HepG2 (cell line): ENCODE data around the gene LAMB2. TPM values are rescaled to one million over a fixed set of nuclear protein-coding genes. Genes with fewer than 3 reads are reported as not detected.

Experiments used
- ARNT ChIP-seq: fragments of 450-650 bp; IDR thresholded peaks from 2 replicates; pipeline ENCODE4 v1.6.1; 2017
- CEBPB ChIP-seq: IDR thresholded peaks from 2 replicates; pipeline ENCODE4 v1.6.1; 2011; ENCODE audit warnings: low read depth, low read length, improper control_type of control experiment, borderline replicate concordance
- CHD2 ChIP-seq: IDR thresholded peaks from 2 replicates; pipeline ENCODE4 v1.6.1; 2011; ENCODE audit warnings: low read depth, low read length, improper control_type of control experiment
- DNMT1 ChIP-seq: sonication (generic); formaldehyde crosslinking; IDR thresholded peaks from 2 replicates; pipeline ENCODE4 v1.5.1; 2020; ENCODE audit warnings: mild to moderate bottlenecking, missing genetic modification reagents
- ELF4 ChIP-seq: sonication (generic); formaldehyde crosslinking; IDR thresholded peaks from 2 replicates; pipeline ENCODE4 v1.5.0; 2020; ENCODE audit warnings: missing genetic modification reagents, mild to moderate bottlenecking, moderate library complexity, borderline replicate concordance
- ISL2 ChIP-seq: sonication (generic); formaldehyde crosslinking; IDR thresholded peaks from 2 replicates; pipeline ENCODE4 v1.5.0; 2020; ENCODE audit warnings: missing genetic modification reagents
- MED13 ChIP-seq: sonication (generic); formaldehyde crosslinking; IDR thresholded peaks from 2 replicates; pipeline ENCODE4 v1.5.0; 2020; ENCODE audit warnings: missing genetic modification reagents
- MIER3 ChIP-seq: IDR thresholded peaks from 2 replicates; pipeline ENCODE4 v1.6.1; 2016; ENCODE audit warnings: missing compliant biosample characterization, borderline replicate concordance
- MTA3 ChIP-seq: sonication (generic); formaldehyde crosslinking; IDR thresholded peaks from 2 replicates; pipeline ENCODE4 v1.4.0; 2020; ENCODE audit warnings: missing genetic modification reagents
- NCOR1 ChIP-seq: fragments of 200-600 bp; sonication (generic); IDR thresholded peaks from 2 replicates; pipeline ENCODE4 v1.7.0; 2017; ENCODE audit warnings: antibody characterized with exemption, low read length, borderline replicate concordance
- POLR2AphosphoS5 ChIP-seq: IDR thresholded peaks from 2 replicates; pipeline ENCODE4 v1.6.1; 2012; ENCODE audit warnings: low read depth, low read length
- RBFOX2 ChIP-seq: fragments of 200-400 bp; formaldehyde crosslinking; IDR thresholded peaks from 2 replicates; pipeline ENCODE4 v1.6.1; 2017; ENCODE audit warnings: low read depth, mild to moderate bottlenecking, low read length
- RXRB ChIP-seq: IDR thresholded peaks from 2 replicates; pipeline ENCODE4 v1.6.1; 2016; ENCODE audit warnings: borderline replicate concordance, missing genetic modification reagents, missing compliant biosample characterization
- TGIF2 ChIP-seq: IDR thresholded peaks from 2 replicates; pipeline ENCODE4 v1.6.1; 2016; ENCODE audit warnings: control low read depth, missing compliant biosample characterization
- U2AF2 ChIP-seq: fragments of 200-400 bp; formaldehyde crosslinking; IDR thresholded peaks from 2 replicates; pipeline ENCODE4 v1.6.1; 2017; ENCODE audit warnings: low read depth, mild to moderate bottlenecking, low read length
- YEATS4 ChIP-seq: sonication (generic); formaldehyde crosslinking; IDR thresholded peaks from 2 replicates; pipeline ENCODE4 v1.4.0; 2020; ENCODE audit warnings: missing genetic modification reagents, borderline replicate concordance
- ZIK1 ChIP-seq: sonication (generic); formaldehyde crosslinking; IDR thresholded peaks from 2 replicates; pipeline ENCODE4 v1.5.0; 2020; ENCODE audit warnings: mild to moderate bottlenecking, low read depth, missing genetic modification reagents, borderline replicate concordance
- ZKSCAN5 ChIP-seq: sonication (generic); formaldehyde crosslinking; IDR thresholded peaks from 2 replicates; pipeline ENCODE4 v1.5.1; 2020; ENCODE audit warnings: mild to moderate bottlenecking, missing genetic modification reagents
- ZNF317 ChIP-seq: sonication (generic); formaldehyde crosslinking; IDR thresholded peaks from 2 replicates; pipeline ENCODE4 v1.5.0; 2020; ENCODE audit warnings: mild to moderate bottlenecking, missing genetic modification reagents
- ZNF530 ChIP-seq: sonication (generic); formaldehyde crosslinking; IDR thresholded peaks from 2 replicates; pipeline ENCODE4 v1.5.0; 2020; ENCODE audit warnings: low read depth, mild to moderate bottlenecking, missing genetic modification reagents
- ZNF552 ChIP-seq: sonication (generic); formaldehyde crosslinking; IDR thresholded peaks from 2 replicates; pipeline ENCODE4 v1.9.0; 2022; ENCODE audit warnings: missing genetic modification reagents, mild to moderate bottlenecking, borderline replicate concordance
- ZNF724P ChIP-seq: sonication (generic); formaldehyde crosslinking; IDR thresholded peaks from 2 replicates; pipeline ENCODE4 v1.8.0; 2022; ENCODE audit warnings: missing genetic modification reagents, borderline replicate concordance
- ZNF776 ChIP-seq: sonication (generic); formaldehyde crosslinking; IDR thresholded peaks from 2 replicates; pipeline ENCODE4 v1.4.0; 2020; ENCODE audit warnings: mild to moderate bottlenecking, missing genetic modification reagents
- polyA plus RNA-seq, 8 experiments: library from polyadenylated mRNA; depleted of rRNA in 3 of 8; stranded (reverse) in 7 of 8; unstranded in 1 of 8; fragments of >200 nt; fragmentation: Illumina TruSeq in 4 of 8; extraction: Trizol in 4 of 8; gene quantifications; 2 replicates each; pipeline versions ENCODE4 v1.2.1 to v1.2.3, GENCODE V29; 2011 to 2016; ENCODE audit warnings: low read depth in 4 of 8, missing spikeins in 1 of 8, mixed read lengths in 1 of 8; ENCODE audit not compliant: insufficient read depth in 1 of 8
- total RNA-seq, 5 experiments: library from RNA; depleted of rRNA; stranded (reverse); fragments of >200 nt; fragmentation: Illumina TruSeq; extraction: Trizol; gene quantifications; 2 replicates each; pipeline ENCODE4 v1.2.3, GENCODE V29; 2016; ENCODE audit warnings: low read depth in 1 of 5
- TF ChIP-seq, protein P1 (sequence below): sonication (generic); formaldehyde crosslinking; conservative IDR thresholded peaks from 2 replicates; pipeline ENCODE4 v1.8.0; 2022; ENCODE audit warnings: mild to moderate bottlenecking, moderate library complexity, missing genetic modification reagents
- TF ChIP-seq, protein P2 (sequence below): sonication (generic); formaldehyde crosslinking; IDR thresholded peaks from 2 replicates; pipeline ENCODE4 v1.5.0; 2020; ENCODE audit warnings: mild to moderate bottlenecking, missing genetic modification reagents, borderline replicate concordance
- TF ChIP-seq, protein P3 (sequence below): sonication (generic); formaldehyde crosslinking; IDR thresholded peaks from 2 replicates; pipeline ENCODE4 v1.5.0; 2020; ENCODE audit warnings: mild to moderate bottlenecking, low read depth, missing genetic modification reagents, borderline replicate concordance
- TF ChIP-seq, protein P4 (sequence below): IDR thresholded peaks from 2 replicates; pipeline ENCODE4 v1.6.1; 2016; ENCODE audit warnings: mild to moderate bottlenecking, missing biosample characterization, missing genetic modification reagents

The LAMB2 gene
- total and polyA plus RNA-seq, 2 of the 13 experiments (the other 11 are each of a cell fraction or from before 2014, with no cell fraction given) = 208 to 443 TPM

DNA sequence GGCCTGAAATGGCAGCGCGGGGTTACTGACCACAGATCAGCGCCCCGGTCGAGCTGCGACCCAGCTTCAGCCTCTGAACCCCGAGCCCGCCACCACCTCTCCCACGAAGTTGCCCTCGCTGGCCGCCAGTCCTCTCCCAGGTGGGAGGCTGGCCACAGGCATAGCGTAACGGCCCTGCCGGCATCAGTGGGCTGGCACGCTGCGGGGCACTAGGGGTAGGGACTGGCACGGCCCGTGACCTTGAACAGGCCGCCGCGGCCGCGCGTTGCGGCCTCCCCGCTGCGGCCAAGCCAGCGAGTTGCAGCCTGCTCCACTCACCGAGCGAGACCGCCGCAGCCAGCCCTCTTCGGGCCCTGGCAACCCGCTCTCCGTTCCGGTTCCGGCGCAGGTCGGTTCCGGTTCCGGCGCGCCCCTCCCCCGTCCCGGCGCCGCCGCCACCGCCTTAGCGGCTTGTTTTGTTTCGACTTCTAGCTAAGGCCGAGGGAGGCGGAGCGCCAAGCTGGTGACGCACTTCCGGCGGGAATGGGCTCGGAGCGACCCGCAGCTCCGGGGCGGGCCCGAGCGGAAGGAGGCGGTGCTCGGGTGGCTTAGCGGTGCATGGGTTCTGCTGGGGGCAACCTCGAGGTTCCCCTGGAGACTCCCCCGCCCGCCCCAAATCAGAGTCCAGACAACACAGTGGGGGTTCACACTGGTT is 12.3 kb downstream of the LAMB2 start, which contains the start of gene USP19 (continued):
- TF ChIP-seq ZNF552 (CRISPR knock-in tag) (no peak), ZNF317 (CRISPR knock-in tag) (peak; percentile 77), TGIF2 (peak; percentile 64; the same call in 1 of the 2 replicates), MED13 (CRISPR knock-in tag) (peak; percentile 72; the same call in 1 of the 2 replicates), CHD2 (peak; percentile 37), MIER3 (CRISPR knock-in tag) (peak; percentile 49; the same call in 1 of the 2 replicates), ELF4 (CRISPR knock-in tag) (peak; percentile 61; the same call in 1 of the 2 replicates), ARNT (no peak), POLR2AphosphoS5 (peak; percentile 84), ZIK1 (CRISPR knock-in tag) (peak; percentile 62; the same call in 1 of the 2 replicates), ZNF776 (peak; percentile 81), MTA3 (CRISPR knock-in tag) (no peak), ZNF530 (CRISPR knock-in tag) (no peak), ZNF724P (CRISPR knock-in tag) (peak; percentile 47; the same call in 1 of the 2 replicates), ISL2 (CRISPR knock-in tag) (peak; percentile 78), YEATS4 (CRISPR knock-in tag) (peak; percentile 85; the same call in 1 of the 2 replicates), RXRB (CRISPR knock-in tag) (peak; percentile 66; the same call in 1 of the 2 replicates), RBFOX2 (peak; percentile 98), U2AF2 (no peak), NCOR1 (no peak; the same call in 1 of the 2 replicates), DNMT1 (CRISPR knock-in tag) (0 out of 2 replicates have a peak, but pooled peaks have one; percentile 21), ZKSCAN5 (0 out of 2 replicates have a peak, but pooled peaks have one; percentile 65), CEBPB (no peak)
- TF ChIP-seq, protein P1, sequence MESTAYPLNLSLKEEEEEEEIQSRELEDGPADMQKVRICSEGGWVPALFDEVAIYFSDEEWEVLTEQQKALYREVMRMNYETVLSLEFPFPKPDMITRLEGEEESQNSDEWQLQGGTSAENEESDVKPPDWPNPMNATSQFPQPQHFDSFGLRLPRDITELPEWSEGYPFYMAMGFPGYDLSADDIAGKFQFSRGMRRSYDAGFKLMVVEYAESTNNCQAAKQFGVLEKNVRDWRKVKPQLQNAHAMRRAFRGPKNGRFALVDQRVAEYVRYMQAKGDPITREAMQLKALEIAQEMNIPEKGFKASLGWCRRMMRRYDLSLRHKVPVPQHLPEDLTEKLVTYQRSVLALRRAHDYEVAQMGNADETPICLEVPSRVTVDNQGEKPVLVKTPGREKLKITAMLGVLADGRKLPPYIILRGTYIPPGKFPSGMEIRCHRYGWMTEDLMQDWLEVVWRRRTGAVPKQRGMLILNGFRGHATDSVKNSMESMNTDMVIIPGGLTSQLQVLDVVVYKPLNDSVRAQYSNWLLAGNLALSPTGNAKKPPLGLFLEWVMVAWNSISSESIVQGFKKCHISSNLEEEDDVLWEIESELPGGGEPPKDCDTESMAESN (CRISPR knock-in tag) = peak; percentile 97
- TF ChIP-seq, protein P2, sequence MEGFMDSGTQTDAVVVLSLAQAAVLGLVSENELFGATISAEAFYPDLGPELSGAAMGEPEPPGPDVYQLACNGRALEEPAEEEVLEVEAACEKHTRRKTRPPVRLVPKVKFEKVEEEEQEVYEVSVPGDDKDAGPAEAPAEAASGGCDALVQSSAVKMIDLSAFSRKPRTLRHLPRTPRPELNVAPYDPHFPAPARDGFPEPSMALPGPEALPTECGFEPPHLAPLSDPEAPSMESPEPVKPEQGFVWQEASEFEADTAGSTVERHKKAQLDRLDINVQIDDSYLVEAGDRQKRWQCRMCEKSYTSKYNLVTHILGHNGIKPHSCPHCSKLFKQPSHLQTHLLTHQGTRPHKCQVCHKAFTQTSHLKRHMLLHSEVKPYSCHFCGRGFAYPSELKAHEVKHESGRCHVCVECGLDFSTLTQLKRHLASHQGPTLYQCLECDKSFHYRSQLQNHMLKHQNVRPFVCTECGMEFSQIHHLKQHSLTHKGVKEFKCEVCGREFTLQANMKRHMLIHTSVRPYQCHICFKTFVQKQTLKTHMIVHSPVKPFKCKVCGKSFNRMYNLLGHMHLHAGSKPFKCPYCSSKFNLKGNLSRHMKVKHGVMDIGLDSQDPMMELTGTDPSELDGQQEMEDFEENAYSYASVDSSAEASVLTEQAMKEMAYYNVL = peak; percentile 48; the same call in 1 of the 2 replicates
- TF ChIP-seq, protein P3, sequence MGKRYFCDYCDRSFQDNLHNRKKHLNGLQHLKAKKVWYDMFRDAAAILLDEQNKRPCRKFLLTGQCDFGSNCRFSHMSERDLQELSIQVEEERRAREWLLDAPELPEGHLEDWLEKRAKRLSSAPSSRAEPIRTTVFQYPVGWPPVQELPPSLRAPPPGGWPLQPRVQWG (CRISPR knock-in tag) = no peak
- TF ChIP-seq, protein P4, sequence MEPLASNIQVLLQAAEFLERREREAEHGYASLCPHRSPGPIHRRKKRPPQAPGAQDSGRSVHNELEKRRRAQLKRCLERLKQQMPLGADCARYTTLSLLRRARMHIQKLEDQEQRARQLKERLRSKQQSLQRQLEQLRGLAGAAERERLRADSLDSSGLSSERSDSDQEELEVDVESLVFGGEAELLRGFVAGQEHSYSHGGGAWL (CRISPR knock-in tag) = peak; percentile 80; the same call in 1 of the 2 replicates
